Tongue (tissue), 2 donors: ENCODE data around the gene XPR1. TPM values are rescaled to one million over a fixed set of nuclear protein-coding genes. Genes with fewer than 3 reads are reported as not detected.
A peak's percentile ranks its signal among the peaks of the same experiment; 100 is the strongest.

Source experiments
- DNase-seq: peaks from one replicate; pipeline ENCODE4 v3.0.0-alpha.2; 2015
- total RNA-seq: library from RNA; depleted of rRNA; stranded (reverse); fragments of >200 nt; gene quantifications from one replicate; pipeline ENCODE4 v1.2.3, GENCODE V29; 2014

Gene XPR1
- total RNA-seq: 12.3 TPM

- peak; percentile 100 for DNase-seq
Observed at GRCh38 chr1:180631766-180632325, at the start of gene XPR1. Gene XPR1, plus strand, starts transcription at chr1:180632022. Its CDS starts 180 bp downstream, at chr1:180632202.

DNA sequence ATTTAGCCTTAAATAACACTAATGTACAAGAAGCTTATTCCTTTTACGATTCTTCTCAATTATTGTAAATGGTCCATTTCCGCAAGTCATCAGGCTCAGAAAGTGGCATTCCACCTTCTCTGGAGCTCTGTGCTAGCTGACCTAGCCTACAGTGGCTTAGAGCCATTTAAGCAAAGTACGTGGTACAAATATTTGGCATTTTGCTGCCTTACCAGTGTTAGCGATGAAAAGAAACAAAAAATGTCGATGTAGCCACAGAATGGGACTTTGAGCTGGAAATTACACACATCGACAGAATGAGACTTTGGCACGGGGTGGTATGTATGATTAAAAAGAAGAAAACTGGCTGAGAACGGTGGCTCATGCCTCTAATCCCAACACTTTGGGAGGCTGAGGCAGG, 47.0 kb upstream of the XPR1 start:
- DNase-seq: no peak

DNA sequence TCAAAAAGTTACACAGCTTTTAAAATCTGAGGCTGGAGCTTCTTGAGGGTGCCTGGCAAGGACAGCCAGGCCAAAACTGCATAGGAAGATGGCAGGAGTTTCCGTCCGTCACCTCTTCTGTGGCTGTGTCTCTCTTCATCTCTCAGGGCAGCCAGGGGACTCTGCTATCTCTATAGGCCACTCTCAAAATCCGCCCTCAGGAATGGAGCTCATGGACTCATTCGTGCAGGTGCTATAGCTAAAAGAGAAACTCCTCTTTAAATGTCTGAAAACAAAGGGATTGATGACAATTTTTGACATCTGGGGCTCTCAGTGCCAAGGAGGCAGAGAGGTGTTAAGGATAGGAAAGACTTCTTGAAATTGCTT, 45.8 kb upstream of the XPR1 start:
- DNase-seq: no peak

DNA sequence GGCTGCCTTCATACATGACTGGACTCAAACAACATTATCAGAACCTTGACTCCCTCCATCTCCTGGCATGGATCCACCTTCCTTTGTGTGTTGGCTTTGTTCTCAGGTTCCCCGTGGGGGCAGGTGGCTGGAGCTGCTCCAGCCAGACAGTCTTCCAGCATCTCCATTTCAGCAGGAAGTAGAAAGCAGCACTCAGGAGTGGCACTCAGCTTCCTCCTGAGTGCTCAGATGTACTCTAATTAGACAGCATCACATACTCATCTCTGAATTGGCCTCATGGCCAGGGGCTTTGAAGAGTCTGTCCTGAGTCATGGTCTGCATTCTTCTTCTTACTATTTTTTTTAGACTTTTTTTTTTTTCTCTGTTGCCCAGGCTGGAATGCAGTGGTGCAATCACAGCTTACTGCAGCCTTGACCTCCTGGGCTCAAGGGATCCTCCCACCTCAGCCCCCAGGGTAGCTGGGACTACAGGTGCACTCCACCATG, 45.1 kb upstream of the XPR1 start:
- DNase-seq: no peak

DNA sequence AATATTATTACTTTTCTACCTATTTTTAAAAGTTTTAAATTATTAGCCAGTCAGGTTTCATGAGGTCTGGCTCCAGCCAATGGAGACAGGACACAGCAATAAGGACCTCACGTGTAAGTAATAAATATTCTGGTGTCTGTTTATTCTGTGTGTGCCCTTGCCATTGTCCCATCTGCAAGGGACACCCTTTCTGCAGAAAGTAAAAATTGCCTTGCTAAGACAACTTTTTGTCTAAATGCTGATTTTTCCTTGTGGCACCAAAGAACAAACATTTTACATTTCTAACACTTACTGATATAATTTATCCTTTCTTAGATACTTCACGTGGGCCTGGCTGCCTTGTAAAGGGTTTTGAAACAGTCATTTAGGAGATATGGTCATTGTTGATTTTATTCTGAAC, 43.7 kb upstream of the XPR1 start:
- no peak for DNase-seq

DNA sequence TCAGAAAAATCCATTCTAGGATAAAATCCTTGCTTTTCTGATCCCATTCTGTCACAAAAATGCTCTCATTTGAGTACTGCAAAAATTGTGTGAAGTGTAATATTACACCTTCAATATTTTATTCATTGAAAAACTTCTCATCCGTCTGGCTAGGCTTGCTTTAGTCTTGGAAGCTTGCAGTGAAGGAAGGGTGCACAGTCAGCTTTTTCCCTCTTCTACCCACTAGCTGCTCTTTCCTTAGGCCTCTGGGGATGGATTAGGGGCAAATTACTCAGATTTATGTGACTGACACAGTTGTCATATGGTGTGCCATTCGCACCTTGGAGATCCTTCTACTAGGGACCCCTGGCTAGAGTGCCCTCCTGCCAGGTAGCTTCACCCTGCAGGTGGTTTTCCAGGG, 40.9 kb upstream of the XPR1 start:
- DNase-seq: no peak

GRCh38 chr1:180593382-180593781, 38.4 kb upstream of the XPR1 start:
- DNase-seq: no peak

DNA sequence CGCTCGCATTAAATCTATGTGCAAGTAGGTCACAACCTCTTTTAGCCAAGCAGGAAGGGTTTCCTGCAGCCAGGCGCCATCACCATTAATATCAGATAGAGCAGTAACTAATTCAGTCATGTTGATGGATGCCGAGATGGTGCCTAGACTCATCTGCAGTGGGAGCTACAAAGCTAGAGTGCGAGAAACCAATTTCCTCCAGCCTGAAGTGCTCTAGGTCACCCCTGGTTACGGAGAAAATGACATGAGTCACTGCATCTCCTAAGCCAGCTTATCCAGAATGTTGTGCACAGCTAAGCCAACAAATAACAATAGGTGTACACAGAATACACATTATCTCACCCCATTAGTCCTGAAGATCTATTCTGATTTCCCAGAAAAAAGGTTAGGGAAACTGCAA, 37.1 kb upstream of the XPR1 start:
- no peak for DNase-seq

- DNase-seq: no peak
Observed at GRCh38 chr1:180595966-180596365, 35.9 kb upstream of the XPR1 start.

- no peak for DNase-seq
Observed at GRCh38 chr1:180597520-180597919, 34.3 kb upstream of the XPR1 start.

GRCh38 chr1:180598333-180598974, 33.4 kb upstream of the XPR1 start:
- DNase-seq: no peak

GRCh38 chr1:180600343-180600742, 31.5 kb upstream of the XPR1 start:
- no peak for DNase-seq

DNA sequence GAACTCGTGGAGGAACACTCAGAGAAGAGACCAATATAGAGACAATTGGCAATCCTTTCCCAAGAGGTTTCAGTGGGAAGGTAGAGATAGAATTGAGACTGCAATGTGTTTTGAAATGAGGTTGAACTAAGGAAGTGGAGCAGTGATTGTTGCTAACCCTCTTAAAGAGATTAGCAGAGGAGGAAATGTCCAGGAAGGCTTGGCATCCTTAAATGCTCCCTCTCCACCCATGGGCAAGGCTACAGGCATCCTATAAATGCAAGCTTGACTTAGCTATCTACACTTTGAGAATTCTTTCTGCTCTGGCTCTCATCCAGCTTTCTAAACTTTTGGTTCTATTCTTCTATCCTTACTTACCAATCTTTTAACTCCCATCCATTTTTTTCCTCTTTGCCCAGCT, 30.3 kb upstream of the XPR1 start:
- DNase-seq: no peak

DNA sequence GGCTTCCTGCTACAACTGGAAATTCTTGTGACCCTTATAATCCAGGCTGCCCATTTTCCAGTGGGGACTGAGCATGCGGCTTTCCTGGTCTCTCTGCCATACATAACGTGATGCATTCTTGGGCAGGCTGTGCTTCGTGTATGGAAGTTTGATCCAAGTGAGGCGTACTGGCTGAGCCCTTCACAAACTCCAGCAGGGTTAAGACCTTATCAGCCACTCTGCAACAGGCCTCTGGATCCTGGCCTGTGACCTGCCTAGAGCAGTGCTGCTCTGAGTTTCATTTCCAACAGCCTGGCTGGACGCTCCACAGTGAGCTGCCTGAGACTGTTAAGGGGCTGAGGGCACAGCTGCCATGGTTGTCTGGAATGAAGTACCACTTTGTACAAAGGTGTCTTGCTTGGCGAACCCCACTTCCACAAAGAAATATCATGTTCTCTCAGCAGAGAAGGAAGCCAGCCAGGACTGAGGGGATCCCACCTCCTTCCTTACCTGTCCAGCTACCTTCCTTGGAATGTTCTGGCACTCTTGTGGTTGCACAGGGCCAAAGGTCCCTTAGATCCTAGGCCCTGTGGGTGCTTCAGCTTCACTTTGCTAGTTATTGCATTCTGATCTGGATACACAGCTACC, 28.5 kb upstream of the XPR1 start:
- no peak for DNase-seq

DNA sequence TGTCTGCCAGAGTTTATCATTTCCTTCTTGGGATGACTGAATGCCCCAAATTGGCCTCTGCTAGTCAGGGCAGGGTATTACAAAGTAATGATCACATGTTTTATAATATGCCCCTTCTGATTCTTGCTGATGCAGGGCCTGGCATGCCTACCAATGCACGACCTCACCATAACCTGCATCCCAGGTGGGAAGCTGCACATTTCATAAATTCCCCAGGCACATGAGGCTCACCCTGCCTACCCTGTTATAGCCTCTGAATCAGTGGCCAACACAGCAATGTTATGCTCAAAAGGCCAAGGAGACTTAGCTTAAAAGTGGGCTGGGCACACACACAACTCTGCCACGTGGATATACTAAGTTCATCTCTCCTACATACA, 28.0 kb upstream of the XPR1 start:
- no peak for DNase-seq

DNA sequence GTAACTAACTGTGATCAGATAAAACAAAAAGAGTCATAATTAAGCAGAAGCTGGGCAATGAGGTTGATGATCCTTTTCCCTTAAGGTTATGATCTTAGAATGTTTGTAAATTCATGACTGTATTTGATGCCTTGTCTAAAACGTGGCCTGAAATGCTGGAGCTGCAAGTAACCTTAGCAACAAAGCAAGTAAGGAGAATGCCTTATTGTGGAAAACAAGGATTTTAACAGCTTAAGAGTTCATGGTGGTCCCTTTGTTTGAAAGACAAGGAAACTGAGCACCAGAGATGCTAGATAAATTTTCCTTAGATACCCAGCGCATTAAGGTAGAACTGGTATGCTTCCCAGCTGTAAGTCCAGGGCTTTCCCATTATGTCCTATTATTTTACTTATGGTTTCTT, 25.7 kb upstream of the XPR1 start:
- no peak for DNase-seq

GRCh38 chr1:180609643-180610555, 21.9 kb upstream of the XPR1 start:
- DNase-seq: no peak

- no peak for DNase-seq
Observed at GRCh38 chr1:180610556-180611015, 21.2 kb upstream of the XPR1 start.

- no peak for DNase-seq
Observed at GRCh38 chr1:180611016-180611930, 20.5 kb upstream of the XPR1 start.

- DNase-seq: no peak
Observed at GRCh38 chr1:180612632-180613031, 19.2 kb upstream of the XPR1 start.

DNA sequence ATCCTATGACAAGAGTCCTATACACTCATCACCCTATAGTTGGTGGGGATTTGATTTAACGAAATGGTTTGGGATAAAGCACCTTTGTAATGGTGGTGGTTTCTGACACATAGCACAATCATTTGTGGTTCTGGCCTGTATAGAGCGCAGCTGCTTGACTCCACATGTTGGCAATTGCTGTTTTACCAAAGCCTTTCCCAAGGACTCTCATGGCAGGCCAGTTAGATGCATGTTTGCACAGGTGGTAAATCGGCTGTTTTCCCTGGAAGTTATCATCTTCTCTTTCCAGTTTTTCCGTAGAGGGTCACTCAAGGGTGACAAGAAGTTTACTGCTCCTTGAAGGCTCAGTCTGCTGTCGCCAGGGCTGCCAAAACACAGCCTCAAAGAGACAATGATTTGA, 17.1 kb upstream of the XPR1 start:
- no peak for DNase-seq
